K562 (cell line): ENCODE measurements around the gene USHBP1. TPM values are rescaled to one million over a fixed set of nuclear protein-coding genes. Genes with fewer than 3 reads are reported as not detected.

ENCODE experiments used
- ADNP ChIP-seq: fragments of 200-800 bp; sonication (Bioruptor generic); IDR thresholded peaks from 2 replicates; pipeline ENCODE4 v1.6.1; 2016; ENCODE audit warnings: missing genetic modification characterization, missing compliant biosample characterization
- BHLHE40 ChIP-seq: IDR thresholded peaks from 2 replicates; pipeline ENCODE4 v1.6.1; 2011; ENCODE audit warnings: low read length, improper control_type of control experiment
- EP400 ChIP-seq: fragments of 450-650 bp; IDR thresholded peaks from 2 replicates; pipeline ENCODE4 v1.6.1; 2017; ENCODE audit warnings: antibody characterized with exemption, mild to moderate bottlenecking, moderate library complexity
- ETS2 ChIP-seq: IDR thresholded peaks from 2 replicates; pipeline ENCODE4 v1.6.1; 2016; ENCODE audit warnings: borderline replicate concordance, missing genetic modification characterization, mild to moderate bottlenecking, moderate library complexity, missing compliant biosample characterization; ENCODE audit not compliant: poor library complexity, severe bottlenecking
- FOXK2 ChIP-seq, 2 experiments: fragments of 450-650 bp; IDR thresholded peaks in 1 of 2; conservative IDR thresholded peaks in 1 of 2; 2 replicates each; pipeline ENCODE4 v1.6.1; 2016; ENCODE audit warnings: low read depth in 2 of 2, mild to moderate bottlenecking in 1 of 2
- HINFP ChIP-seq: fragments of 450-650 bp; conservative IDR thresholded peaks from 2 replicates; pipeline ENCODE4 v1.6.1; 2016; ENCODE audit warnings: missing genetic modification characterization, low read depth, mild to moderate bottlenecking, control low read depth, missing compliant biosample characterization
- HIVEP1 ChIP-seq: fragments of 250-450 bp; sonication (Bioruptor Pico); IDR thresholded peaks from 2 replicates; pipeline ENCODE4 v1.4.0; 2020; ENCODE audit warnings: mild to moderate bottlenecking
- IRF9 ChIP-seq: fragments of 450-650 bp; IDR thresholded peaks from 2 replicates; pipeline ENCODE4 v1.6.1; 2016; ENCODE audit warnings: missing biosample characterization, missing genetic modification characterization
- MBD1 ChIP-seq: fragments of 250-450 bp; sonication (Bioruptor Pico); IDR thresholded peaks from 2 replicates; pipeline ENCODE4 v1.8.0; 2022; ENCODE audit warnings: inconsistent platforms
- MITF ChIP-seq: IDR thresholded peaks from 2 replicates; pipeline ENCODE4 v1.6.1; 2014; ENCODE audit warnings: antibody characterized with exemption
- PRMT5 ChIP-seq: sonication (generic); formaldehyde crosslinking; IDR thresholded peaks from 2 replicates; pipeline ENCODE4 v1.5.0; 2020; ENCODE audit warnings: missing genetic modification reagents
- RAD51 ChIP-seq: fragments of 450-650 bp; IDR thresholded peaks from 2 replicates; pipeline ENCODE4 v1.7.1; 2016; ENCODE audit warnings: low read depth, mild to moderate bottlenecking, borderline replicate concordance
- SMARCB1 ChIP-seq: IDR thresholded peaks from 2 replicates; pipeline ENCODE4 v1.6.1; 2011; ENCODE audit warnings: improper control_type of control experiment, low read depth; ENCODE audit not compliant: insufficient read length
- SP1 ChIP-seq: sonication (generic); formaldehyde crosslinking; IDR thresholded peaks from 2 replicates; pipeline ENCODE4 v1.8.1; 2022; ENCODE audit warnings: mild to moderate bottlenecking, missing genetic modification reagents
- TEAD2 ChIP-seq: fragments of 450-650 bp; IDR thresholded peaks from 2 replicates; pipeline ENCODE4 v1.6.1; 2016; ENCODE audit warnings: missing genetic modification characterization, control low read depth, missing compliant biosample characterization
- THAP12 ChIP-seq: fragments of 250-450 bp; sonication (Bioruptor Pico); IDR thresholded peaks from 2 replicates; pipeline ENCODE4 v1.9.0; 2021; ENCODE audit warnings: mild to moderate bottlenecking, inconsistent platforms
- ZBTB7A ChIP-seq: IDR thresholded peaks from 2 replicates; pipeline ENCODE4 v1.6.1; 2011; ENCODE audit warnings: low read depth, mild to moderate bottlenecking, low read length, moderate library complexity, borderline replicate concordance; ENCODE audit not compliant: control insufficient read depth
- ZNF174 ChIP-seq: fragments of 250-450 bp; sonication (Bioruptor Pico); IDR thresholded peaks from 2 replicates; pipeline ENCODE4 v1.4.0; 2020; ENCODE audit warnings: mild to moderate bottlenecking
- ZNF253 ChIP-seq: fragments of 250-450 bp; sonication (Bioruptor Pico); conservative IDR thresholded peaks from 2 replicates; pipeline ENCODE4 v1.6.1; 2021; ENCODE audit warnings: mild to moderate bottlenecking
- ZNF436 ChIP-seq: fragments of 250-450, 450-650 bp; sonication (Bioruptor Pico); formaldehyde crosslinking; IDR thresholded peaks from 2 replicates; pipeline ENCODE4 v1.7.0; 2020; ENCODE audit warnings: mild to moderate bottlenecking
- polyA plus RNA-seq, 8 experiments: library from polyadenylated mRNA; depleted of rRNA in 4 of 8; stranded (reverse) in 5 of 8; unstranded in 3 of 8; fragments of >200 nt; fragmentation: Nextera tagmentation in 2 of 8; fragmentation: Illumina TruSeq in 1 of 8; extraction: Ambion mirVana in 2 of 8; extraction: Trizol in 1 of 8; gene quantifications; 2 replicates each; pipeline versions ENCODE4 v1.2.1 to v1.2.3, GENCODE V29; 2011 to 2014; ENCODE audit warnings: inconsistent platforms in 1 of 8, missing spikeins in 1 of 8
- total RNA-seq, 7 experiments: library from RNA; depleted of rRNA in 6 of 7; stranded (reverse); fragments of >200 nt in 6 of 7; fragmentation: Illumina TruSeq in 2 of 7; extraction: Trizol in 2 of 7; gene quantifications; 2 replicates each; pipeline versions ENCODE4 v1.2.1 to v1.2.3, GENCODE V29; 2011 to 2021; ENCODE audit warnings: low replicate concordance in 1 of 7

The USHBP1 gene
- total and polyA plus RNA-seq, 9 of the 15 experiments (the other 6 are each of a cell fraction or from before 2014, with no cell fraction given): 0.03 to 0.10 (median 0.05) TPM; not detected in 5

GRCh38 chr19:17303167-17303939 is 38.8 kb upstream of the USHBP1 start, which contains the start of gene ABHD8 (continued):
- TF ChIP-seq MBD1 (CRISPR knock-in tag): no peak
- TF ChIP-seq RAD51: peak; percentile 52; the same call in 1 of the 2 replicates
- peak; percentile 100 for TF ChIP-seq SP1
- no peak for TF ChIP-seq EP400
- no peak for TF ChIP-seq MITF
- TF ChIP-seq ZNF174: no peak
- TF ChIP-seq PRMT5 (CRISPR knock-in tag): no peak
- peak; percentile 91 for TF ChIP-seq ZBTB7A
- no peak for TF ChIP-seq ZNF253 (CRISPR knock-in tag)
- TF ChIP-seq HIVEP1 (CRISPR knock-in tag): no peak
- TF ChIP-seq BHLHE40: no peak
- no peak for TF ChIP-seq SMARCB1
- TF ChIP-seq FOXK2 (conservative IDR thresholded peaks at IDR 0.05 in 1 of 2, IDR thresholded peaks at IDR 0.05 in 1 of 2; ENCODE audit: low read depth in 2 of 2): peak; percentile 90 to 91
- no peak for TF ChIP-seq ETS2 (tag)
- no peak for TF ChIP-seq ZNF436 (CRISPR knock-in tag)
- TF ChIP-seq TEAD2 (tag): no peak
- 0 out of 2 replicates have a peak, but pooled peaks have one; percentile 21 for TF ChIP-seq THAP12
- no peak for TF ChIP-seq ADNP (tag)
- TF ChIP-seq HINFP (tag): no peak
- no peak for TF ChIP-seq IRF9 (tag)
